DOHH2 (cell line): Measurements from ENCODE around the gene CDH2.

Source experiments
- CTCF ChIP-seq: fragments of 200-600 bp; sonication (generic); IDR thresholded peaks from one replicate; pipeline ENCODE4 v1.5.1; 2014; ENCODE audit warnings: antibody characterized with exemption, mild to moderate bottlenecking, low read depth, low read length; ENCODE audit not compliant: poor library complexity, severe bottlenecking
- EZH2phosphoT487 ChIP-seq: fragments of 200-600 bp; sonication (generic); IDR thresholded peaks from 2 replicates; pipeline ENCODE4 v1.6.1; 2017; ENCODE audit warnings: borderline replicate concordance, mild to moderate bottlenecking, antibody characterized with exemption, low read length, moderate library complexity, mixed read lengths

GRCh38 chr18:27954226-27954625 lies 222.7 kb downstream of the CDH2 start:
- TF ChIP-seq EZH2phosphoT487 (no peak), CTCF (no peak)
